HepG2 (cell line): Measurements from ENCODE around the gene CTSA. TPM values are rescaled to one million over a fixed set of nuclear protein-coding genes. Genes with fewer than 3 reads are reported as not detected.

ENCODE experiments used
- AGO2 ChIP-seq: fragments of 200-400 bp; formaldehyde crosslinking; optimal IDR thresholded peaks from 2 replicates; pipeline ENCODE3; 2017; ENCODE audit warnings: mild to moderate bottlenecking, low read depth, low read length, moderate library complexity
- ARID5B ChIP-seq: IDR thresholded peaks from 2 replicates; pipeline ENCODE4 v1.4.0; 2020; ENCODE audit warnings: mild to moderate bottlenecking, missing genetic modification reagents
- BRF2 ChIP-seq: sonication (generic); formaldehyde crosslinking; IDR thresholded peaks from 2 replicates; pipeline ENCODE4 v1.8.1; 2022; ENCODE audit warnings: mild to moderate bottlenecking, missing genetic modification reagents
- CHD2 ChIP-seq: IDR thresholded peaks from 2 replicates; pipeline ENCODE4 v1.6.1; 2011; ENCODE audit warnings: low read depth, low read length, improper control_type of control experiment
- ELF1 ChIP-seq: sonication (generic); formaldehyde crosslinking; IDR thresholded peaks from 2 replicates; pipeline ENCODE4 v1.4.0; 2020; ENCODE audit warnings: missing genetic modification reagents
- ERF ChIP-seq: IDR thresholded peaks from 2 replicates; pipeline ENCODE4 v1.6.1; 2018; ENCODE audit warnings: missing biosample characterization, missing genetic modification reagents
- MAFF ChIP-seq: IDR thresholded peaks from 2 replicates; pipeline ENCODE4 v1.6.1; 2011; ENCODE audit warnings: low read depth, low read length, improper control_type of control experiment
- MTF2 ChIP-seq: sonication (generic); formaldehyde crosslinking; IDR thresholded peaks from 2 replicates; pipeline ENCODE4 v1.5.0; 2020; ENCODE audit warnings: missing genetic modification reagents, borderline replicate concordance
- SP1 ChIP-seq, 2 experiments: fragments of 450-650 bp in 1 of 2; sonication (generic) in 1 of 2; formaldehyde crosslinking in 1 of 2; IDR thresholded peaks; 2 replicates each; pipeline versions ENCODE4 v1.4.0 to v1.6.1; 2016 to 2020; ENCODE audit warnings: missing genetic modification reagents in 1 of 2
- STAT5B ChIP-seq: sonication (generic); formaldehyde crosslinking; IDR thresholded peaks from 2 replicates; pipeline ENCODE4 v1.4.0; 2020; ENCODE audit warnings: missing genetic modification reagents
- TAF1 ChIP-seq: sonication (generic); formaldehyde crosslinking; IDR thresholded peaks from 2 replicates; pipeline ENCODE4 v1.4.0; 2020; ENCODE audit warnings: missing genetic modification reagents
- TMF1 ChIP-seq: sonication (generic); formaldehyde crosslinking; IDR thresholded peaks from 2 replicates; pipeline ENCODE4 v1.8.1; 2022; ENCODE audit warnings: low read depth, missing genetic modification reagents
- TOPORS ChIP-seq: sonication (generic); formaldehyde crosslinking; IDR thresholded peaks from 2 replicates; pipeline ENCODE4 v1.8.0; 2023; ENCODE audit warnings: mild to moderate bottlenecking, missing genetic modification reagents
- ZFX ChIP-seq: sonication (generic); formaldehyde crosslinking; IDR thresholded peaks from 2 replicates; pipeline ENCODE4 v1.4.0; 2020; ENCODE audit warnings: mild to moderate bottlenecking, low read depth, missing genetic modification reagents, moderate library complexity
- ZNF841 ChIP-seq: sonication (generic); formaldehyde crosslinking; IDR thresholded peaks from 2 replicates; pipeline ENCODE4 v1.8.1; 2023; ENCODE audit warnings: missing genetic modification reagents, borderline replicate concordance
- ZNF883 ChIP-seq: sonication (generic); formaldehyde crosslinking; IDR thresholded peaks from 2 replicates; pipeline ENCODE4 v1.5.1; 2020; ENCODE audit warnings: mild to moderate bottlenecking, missing genetic modification reagents; ENCODE audit errors: not compliant biosample characterization
- polyA plus RNA-seq, 8 experiments: library from polyadenylated mRNA; depleted of rRNA in 3 of 8; stranded (reverse) in 7 of 8; unstranded in 1 of 8; fragments of >200 nt; fragmentation: Illumina TruSeq in 4 of 8; extraction: Trizol in 4 of 8; gene quantifications; 2 replicates each; pipeline versions ENCODE4 v1.2.1 to v1.2.3, GENCODE V29; 2011 to 2016; ENCODE audit warnings: low read depth in 4 of 8, missing spikeins in 1 of 8, mixed read lengths in 1 of 8; ENCODE audit not compliant: insufficient read depth in 1 of 8
- total RNA-seq, 5 experiments: library from RNA; depleted of rRNA; stranded (reverse); fragments of >200 nt; fragmentation: Illumina TruSeq; extraction: Trizol; gene quantifications; 2 replicates each; pipeline ENCODE4 v1.2.3, GENCODE V29; 2016; ENCODE audit warnings: low read depth in 1 of 5
- TF ChIP-seq, protein P1 (sequence below): sonication (generic); formaldehyde crosslinking; IDR thresholded peaks from 2 replicates; pipeline ENCODE4 v1.5.1; 2020; ENCODE audit warnings: missing genetic modification reagents, mild to moderate bottlenecking, borderline replicate concordance
- TF ChIP-seq, protein P2 (sequence below): IDR thresholded peaks from 2 replicates; pipeline ENCODE4 v1.6.1; 2018; ENCODE audit warnings: missing genetic modification reagents

Gene CTSA
- total and polyA plus RNA-seq, 2 of the 13 experiments (the other 11 are each of a cell fraction or from before 2014, with no cell fraction given): 202 to 231 TPM

- TF ChIP-seq ZFX (CRISPR knock-in tag) (peak; percentile 31; the same call in 1 of the 2 replicates), CHD2 (no peak), ARID5B (peak; percentile 39; the same call in 1 of the 2 replicates), ZNF883 (CRISPR knock-in tag) (no peak), MTF2 (no peak), ZNF841 (CRISPR knock-in tag) (no peak), AGO2 (no peak), ELF1 (CRISPR knock-in tag) (no peak), TMF1 (CRISPR knock-in tag) (no peak), TAF1 (CRISPR knock-in tag) (no peak), SP1 (IDR thresholded peaks at IDR 0.05) (no peak), SP1 (CRISPR knock-in tag; IDR thresholded peaks at IDR 0.05) (no peak), ERF (CRISPR knock-in tag) (no peak), STAT5B (CRISPR knock-in tag) (no peak), TOPORS (CRISPR knock-in tag) (no peak), BRF2 (no peak), MAFF (no peak)
- TF ChIP-seq, protein P1, sequence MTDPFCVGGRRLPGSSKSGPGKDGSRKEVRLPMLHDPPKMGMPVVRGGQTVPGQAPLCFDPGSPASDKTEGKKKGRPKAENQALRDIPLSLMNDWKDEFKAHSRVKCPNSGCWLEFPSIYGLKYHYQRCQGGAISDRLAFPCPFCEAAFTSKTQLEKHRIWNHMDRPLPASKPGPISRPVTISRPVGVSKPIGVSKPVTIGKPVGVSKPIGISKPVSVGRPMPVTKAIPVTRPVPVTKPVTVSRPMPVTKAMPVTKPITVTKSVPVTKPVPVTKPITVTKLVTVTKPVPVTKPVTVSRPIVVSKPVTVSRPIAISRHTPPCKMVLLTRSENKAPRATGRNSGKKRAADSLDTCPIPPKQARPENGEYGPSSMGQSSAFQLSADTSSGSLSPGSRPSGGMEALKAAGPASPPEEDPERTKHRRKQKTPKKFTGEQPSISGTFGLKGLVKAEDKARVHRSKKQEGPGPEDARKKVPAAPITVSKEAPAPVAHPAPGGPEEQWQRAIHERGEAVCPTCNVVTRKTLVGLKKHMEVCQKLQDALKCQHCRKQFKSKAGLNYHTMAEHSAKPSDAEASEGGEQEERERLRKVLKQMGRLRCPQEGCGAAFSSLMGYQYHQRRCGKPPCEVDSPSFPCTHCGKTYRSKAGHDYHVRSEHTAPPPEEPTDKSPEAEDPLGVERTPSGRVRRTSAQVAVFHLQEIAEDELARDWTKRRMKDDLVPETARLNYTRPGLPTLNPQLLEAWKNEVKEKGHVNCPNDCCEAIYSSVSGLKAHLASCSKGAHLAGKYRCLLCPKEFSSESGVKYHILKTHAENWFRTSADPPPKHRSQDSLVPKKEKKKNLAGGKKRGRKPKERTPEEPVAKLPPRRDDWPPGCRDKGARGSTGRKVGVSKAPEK (CRISPR knock-in tag): no peak
- TF ChIP-seq, protein P2, sequence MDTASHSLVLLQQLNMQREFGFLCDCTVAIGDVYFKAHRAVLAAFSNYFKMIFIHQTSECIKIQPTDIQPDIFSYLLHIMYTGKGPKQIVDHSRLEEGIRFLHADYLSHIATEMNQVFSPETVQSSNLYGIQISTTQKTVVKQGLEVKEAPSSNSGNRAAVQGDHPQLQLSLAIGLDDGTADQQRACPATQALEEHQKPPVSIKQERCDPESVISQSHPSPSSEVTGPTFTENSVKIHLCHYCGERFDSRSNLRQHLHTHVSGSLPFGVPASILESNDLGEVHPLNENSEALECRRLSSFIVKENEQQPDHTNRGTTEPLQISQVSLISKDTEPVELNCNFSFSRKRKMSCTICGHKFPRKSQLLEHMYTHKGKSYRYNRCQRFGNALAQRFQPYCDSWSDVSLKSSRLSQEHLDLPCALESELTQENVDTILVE: 0 out of 2 replicates have a peak, but pooled peaks have one; percentile 14
These were observed 34.8 kb downstream of the CTSA start (continued) for GRCh38 chr20:45925821-45926506.
